K562 (cell line): ENCODE results near the gene NAT14. TPM values are rescaled to one million over a fixed set of nuclear protein-coding genes. Genes with fewer than 3 reads are reported as not detected.
A peak's percentile ranks its signal among the peaks of the same experiment; 100 is the strongest.

Experiments used
- BRD9 ChIP-seq: fragments of 450-650 bp; IDR thresholded peaks from 2 replicates; pipeline ENCODE4 v1.6.1; 2018; ENCODE audit warnings: low read depth; ENCODE audit not compliant: partially characterized antibody
- CBX8 ChIP-seq: fragments of 200-600 bp; sonication (generic); IDR thresholded peaks from 2 replicates; pipeline ENCODE4 v1.6.1; 2012; ENCODE audit warnings: borderline replicate concordance, mixed run types, low read depth, mild to moderate bottlenecking, moderate library complexity, mixed read lengths, low read length, control low read depth, inconsistent platforms; ENCODE audit not compliant: poor library complexity, severe bottlenecking; ENCODE audit errors: extremely low read depth
- CREM ChIP-seq: IDR thresholded peaks from 2 replicates; pipeline ENCODE4 v1.6.1; 2014; ENCODE audit warnings: antibody characterized with exemption, low read depth
- E2F5 ChIP-seq: sonication (generic); formaldehyde crosslinking; IDR thresholded peaks from 2 replicates; pipeline ENCODE4 v1.8.0; 2022; ENCODE audit warnings: mild to moderate bottlenecking, missing genetic modification reagents
- EGR1 ChIP-seq: fragments of 450-650 bp; conservative IDR thresholded peaks from 2 replicates; pipeline ENCODE4 v1.6.1; 2017; ENCODE audit warnings: mild to moderate bottlenecking
- FOXK1 ChIP-seq: sonication (generic); formaldehyde crosslinking; IDR thresholded peaks from 2 replicates; pipeline ENCODE4 v1.8.0; 2022; ENCODE audit warnings: missing genetic modification reagents, mild to moderate bottlenecking, borderline replicate concordance
- FOXM1 ChIP-seq, 2 experiments: fragments of 450-650 bp in 1 of 2; sonication (generic) in 1 of 2; formaldehyde crosslinking in 1 of 2; IDR thresholded peaks; 2 replicates each; pipeline versions ENCODE4 v1.6.1 to v1.9.0; 2017 to 2022; ENCODE audit warnings: low read depth in 2 of 2, mild to moderate bottlenecking in 2 of 2, missing genetic modification reagents in 1 of 2, moderate library complexity in 1 of 2
- HDAC1 ChIP-seq, 2 experiments: fragments of 450-650 bp; IDR thresholded peaks; 2 replicates each; pipeline ENCODE4 v1.6.1; 2016 to 2017; ENCODE audit warnings: inconsistent platforms in 1 of 2, mild to moderate bottlenecking in 1 of 2, moderate library complexity in 1 of 2
- KDM2B ChIP-seq: fragments of 250-450 bp; sonication (Bioruptor Pico); IDR thresholded peaks from 2 replicates; pipeline ENCODE4 v1.8.0; 2021; ENCODE audit warnings: mild to moderate bottlenecking, moderate library complexity
- MAX ChIP-seq: sonication (generic); formaldehyde crosslinking; IDR thresholded peaks from 2 replicates; pipeline ENCODE4 v1.9.0; 2022; ENCODE audit warnings: mild to moderate bottlenecking, missing genetic modification reagents
- MCM3 ChIP-seq: fragments of 450-650 bp; IDR thresholded peaks from 2 replicates; pipeline ENCODE4 v1.6.1; 2016
- MEF2D ChIP-seq: conservative IDR thresholded peaks from 2 replicates; pipeline ENCODE4 v1.6.1; 2016; ENCODE audit warnings: low read depth, missing genetic modification characterization, missing compliant biosample characterization
- MYBL2 ChIP-seq, 2 experiments: fragments of 450-650 bp in 1 of 2; sonication (generic) in 1 of 2; formaldehyde crosslinking in 1 of 2; IDR thresholded peaks; 2 replicates each; pipeline versions ENCODE4 v1.6.1 to v1.8.1; 2017 to 2022; ENCODE audit warnings: borderline replicate concordance in 1 of 2, inconsistent platforms in 1 of 2, low read depth in 1 of 2, mild to moderate bottlenecking in 1 of 2, missing genetic modification reagents in 1 of 2, moderate library complexity in 1 of 2
- NFE2 ChIP-seq: IDR thresholded peaks from 2 replicates; pipeline ENCODE4 v1.6.1; 2014; ENCODE audit warnings: antibody characterized with exemption, low read depth
- POLR3A ChIP-seq: IDR thresholded peaks from 2 replicates; pipeline ENCODE4 v1.6.1; 2011; ENCODE audit warnings: borderline replicate concordance, mild to moderate bottlenecking, moderate library complexity; ENCODE audit not compliant: insufficient read length, insufficient read depth; ENCODE audit errors: extremely low read depth
- RBM34 ChIP-seq: fragments of 200-400 bp; formaldehyde crosslinking; IDR thresholded peaks from 2 replicates; pipeline ENCODE4 v1.6.1; 2018; ENCODE audit warnings: low read length, borderline replicate concordance; ENCODE audit not compliant: insufficient read depth
- TAF7 ChIP-seq: fragments of 450-650 bp; IDR thresholded peaks from 2 replicates; pipeline ENCODE4 v1.6.1; 2016; ENCODE audit warnings: missing genetic modification characterization, missing compliant biosample characterization
- TFAP4 ChIP-seq: sonication (generic); formaldehyde crosslinking; IDR thresholded peaks from 2 replicates; pipeline ENCODE4 v1.8.0; 2022; ENCODE audit warnings: missing genetic modification reagents, mild to moderate bottlenecking, moderate library complexity, borderline replicate concordance
- ZNF134 ChIP-seq: fragments of 250-450 bp; sonication (Bioruptor Pico); conservative IDR thresholded peaks from 2 replicates; pipeline ENCODE4 v1.4.0; 2020
- ZNF445 ChIP-seq: fragments of 250-450 bp; sonication (Bioruptor Pico); IDR thresholded peaks from 2 replicates; pipeline ENCODE4 v1.4.0; 2020; ENCODE audit warnings: low read depth, mild to moderate bottlenecking, moderate library complexity
- ZNF77 ChIP-seq: fragments of 250-450 bp; sonication (Bioruptor Pico); IDR thresholded peaks from 2 replicates; pipeline ENCODE4 v1.5.0; 2020
- ZNF780A ChIP-seq: fragments of 250-450 bp; sonication (Bioruptor Pico); IDR thresholded peaks from 2 replicates; pipeline ENCODE4 v1.5.0; 2021; ENCODE audit warnings: mild to moderate bottlenecking
- polyA plus RNA-seq, 8 experiments: library from polyadenylated mRNA; depleted of rRNA in 4 of 8; stranded (reverse) in 5 of 8; unstranded in 3 of 8; fragments of >200 nt; fragmentation: Nextera tagmentation in 2 of 8; fragmentation: Illumina TruSeq in 1 of 8; extraction: Ambion mirVana in 2 of 8; extraction: Trizol in 1 of 8; gene quantifications; 2 replicates each; pipeline versions ENCODE4 v1.2.1 to v1.2.3, GENCODE V29; 2011 to 2014; ENCODE audit warnings: inconsistent platforms in 1 of 8, missing spikeins in 1 of 8
- total RNA-seq, 7 experiments: library from RNA; depleted of rRNA in 6 of 7; stranded (reverse); fragments of >200 nt in 6 of 7; fragmentation: Illumina TruSeq in 2 of 7; extraction: Trizol in 2 of 7; gene quantifications; 2 replicates each; pipeline versions ENCODE4 v1.2.1 to v1.2.3, GENCODE V29; 2011 to 2021; ENCODE audit warnings: low replicate concordance in 1 of 7
- TF ChIP-seq, protein P1 (sequence below): fragments of 450-650 bp; formaldehyde crosslinking; IDR thresholded peaks from 2 replicates; pipeline ENCODE4 v1.4.0; 2022; ENCODE audit warnings: missing genetic modification characterization
- TF ChIP-seq, protein P2 (sequence below): fragments of 250-450 bp; sonication (Bioruptor Pico); IDR thresholded peaks from 2 replicates; pipeline ENCODE4 v1.8.0; 2021; ENCODE audit warnings: moderate library complexity, mild to moderate bottlenecking, inconsistent platforms
- TF ChIP-seq, protein P3 (sequence below): sonication (generic); formaldehyde crosslinking; IDR thresholded peaks from 2 replicates; pipeline ENCODE4 v1.5.0; 2020; ENCODE audit warnings: missing genetic modification reagents

The NAT14 gene
- total and polyA plus RNA-seq, 9 of the 15 experiments (the other 6 are each of a cell fraction or from before 2014, with no cell fraction given), result 2.4 to 77.0 (median 26.7) TPM

DNA sequence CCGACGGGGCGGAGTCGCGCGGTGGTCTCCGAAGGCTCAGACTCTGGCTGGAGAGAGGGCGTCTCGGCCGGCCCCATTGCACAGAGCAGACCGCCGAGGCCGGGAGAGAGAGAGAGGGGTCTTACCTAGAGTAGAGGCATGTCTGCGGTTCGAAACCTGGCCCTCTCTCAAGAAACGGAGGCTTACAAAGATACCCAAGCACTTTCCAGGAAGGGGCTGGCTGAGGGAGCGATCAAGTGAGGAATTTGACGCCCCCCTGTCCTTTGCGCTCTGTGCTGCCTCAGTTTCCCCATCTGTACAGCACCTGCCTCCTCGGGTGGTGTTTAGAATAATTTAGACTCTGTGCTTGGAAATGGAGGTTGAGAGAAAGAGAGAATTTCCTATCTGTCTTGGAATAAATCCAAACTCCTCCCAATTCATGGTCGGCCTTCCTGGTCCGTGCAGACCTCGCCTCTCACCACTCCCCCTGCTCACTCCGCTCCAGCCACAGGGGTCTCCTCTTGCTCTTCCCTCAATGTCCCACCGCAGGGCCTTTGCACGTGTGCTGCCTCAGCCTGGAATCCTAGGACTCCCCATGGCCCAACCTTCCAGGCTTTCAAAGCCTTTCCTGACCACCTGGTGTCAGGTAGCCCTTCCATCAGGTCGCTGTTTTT lies 22.9 kb upstream of the NAT14 start (continued):
- TF ChIP-seq, protein P1, sequence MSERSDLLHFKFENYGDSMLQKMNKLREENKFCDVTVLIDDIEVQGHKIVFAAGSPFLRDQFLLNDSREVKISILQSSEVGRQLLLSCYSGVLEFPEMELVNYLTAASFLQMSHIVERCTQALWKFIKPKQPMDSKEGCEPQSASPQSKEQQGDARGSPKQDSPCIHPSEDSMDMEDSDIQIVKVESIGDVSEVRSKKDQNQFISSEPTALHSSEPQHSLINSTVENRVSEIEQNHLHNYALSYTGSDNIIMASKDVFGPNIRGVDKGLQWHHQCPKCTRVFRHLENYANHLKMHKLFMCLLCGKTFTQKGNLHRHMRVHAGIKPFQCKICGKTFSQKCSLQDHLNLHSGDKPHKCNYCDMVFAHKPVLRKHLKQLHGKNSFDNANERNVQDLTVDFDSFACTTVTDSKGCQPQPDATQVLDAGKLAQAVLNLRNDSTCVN (CRISPR knock-in tag), result 0 out of 2 replicates have a peak, but pooled peaks have one; percentile 4
- no peak for TF ChIP-seq TAF7
- no peak for TF ChIP-seq CBX8
- TF ChIP-seq, protein P2, sequence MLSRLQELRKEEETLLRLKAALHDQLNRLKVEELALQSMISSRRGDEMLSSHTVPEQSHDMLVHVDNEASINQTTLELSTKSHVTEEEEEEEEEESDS, result no peak
- TF ChIP-seq, protein P3, sequence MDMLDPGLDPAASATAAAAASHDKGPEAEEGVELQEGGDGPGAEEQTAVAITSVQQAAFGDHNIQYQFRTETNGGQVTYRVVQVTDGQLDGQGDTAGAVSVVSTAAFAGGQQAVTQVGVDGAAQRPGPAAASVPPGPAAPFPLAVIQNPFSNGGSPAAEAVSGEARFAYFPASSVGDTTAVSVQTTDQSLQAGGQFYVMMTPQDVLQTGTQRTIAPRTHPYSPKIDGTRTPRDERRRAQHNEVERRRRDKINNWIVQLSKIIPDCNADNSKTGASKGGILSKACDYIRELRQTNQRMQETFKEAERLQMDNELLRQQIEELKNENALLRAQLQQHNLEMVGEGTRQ (CRISPR knock-in tag), result no peak
- TF ChIP-seq NFE2, result no peak
- no peak for TF ChIP-seq MAX (CRISPR knock-in tag)
- TF ChIP-seq KDM2B (CRISPR knock-in tag), result no peak
- TF ChIP-seq HDAC1 (IDR thresholded peaks at IDR 0.05), result no peak
- no peak for TF ChIP-seq E2F5 (CRISPR knock-in tag)
- no peak for TF ChIP-seq CREM
- no peak for TF ChIP-seq MEF2D (tag)
- no peak for TF ChIP-seq FOXK1
- TF ChIP-seq ZNF77 (CRISPR knock-in tag), result no peak
- TF ChIP-seq ZNF780A, result no peak
- TF ChIP-seq ZNF134 (CRISPR knock-in tag), result no peak
- TF ChIP-seq EGR1, result no peak
- no peak for TF ChIP-seq ZNF445 (CRISPR knock-in tag)
- no peak for TF ChIP-seq MYBL2 (IDR thresholded peaks at IDR 0.05; ENCODE audit: low read depth)
- no peak for TF ChIP-seq MYBL2 (CRISPR knock-in tag; IDR thresholded peaks at IDR 0.05; ENCODE audit: borderline replicate concordance)
- no peak for TF ChIP-seq POLR3A
- TF ChIP-seq RBM34, result no peak
- peak; percentile 90 for TF ChIP-seq BRD9
- TF ChIP-seq MCM3, result no peak
- no peak; the same call in 1 of the 2 replicates for TF ChIP-seq TFAP4 (CRISPR knock-in tag)
- TF ChIP-seq FOXM1 (IDR thresholded peaks at IDR 0.05; ENCODE audit: low read depth), result no peak
- no peak for TF ChIP-seq FOXM1 (CRISPR knock-in tag; IDR thresholded peaks at IDR 0.05; ENCODE audit: low read depth)
